HG03159 (cell line): ENCODE measurements around the gene PRKG1.
"Not testable (repeated sequence)": the region's sequence is repeated elsewhere in the genome, so short reads cannot be mapped to it uniquely, and the experiment has no call there.

Experiments
- ATAC-seq: cut with Tn5 transposase; IDR thresholded peaks from one replicate; pipeline ENCODE4 v1.9.1; 2021; ENCODE audit warnings: mild to moderate bottlenecking, moderate library complexity; ENCODE audit not compliant: unreplicated experiment

The PRKG1 gene

GRCh38 chr10:51679841-51680240, 605.6 kb downstream of the PRKG1 start:
- ATAC-seq = no peak

- no peak for ATAC-seq
These were observed 608.9 kb downstream of the PRKG1 start for GRCh38 chr10:51683031-51683691.

- ATAC-seq = no peak
These were observed 611.5 kb downstream of the PRKG1 start for GRCh38 chr10:51685768-51686167.

GRCh38 chr10:51687296-51687695, 613.0 kb downstream of the PRKG1 start:
- ATAC-seq = no peak

- ATAC-seq = not testable (repeated sequence)
These were observed 614.5 kb downstream of the PRKG1 start for GRCh38 chr10:51688826-51689225.

DNA sequence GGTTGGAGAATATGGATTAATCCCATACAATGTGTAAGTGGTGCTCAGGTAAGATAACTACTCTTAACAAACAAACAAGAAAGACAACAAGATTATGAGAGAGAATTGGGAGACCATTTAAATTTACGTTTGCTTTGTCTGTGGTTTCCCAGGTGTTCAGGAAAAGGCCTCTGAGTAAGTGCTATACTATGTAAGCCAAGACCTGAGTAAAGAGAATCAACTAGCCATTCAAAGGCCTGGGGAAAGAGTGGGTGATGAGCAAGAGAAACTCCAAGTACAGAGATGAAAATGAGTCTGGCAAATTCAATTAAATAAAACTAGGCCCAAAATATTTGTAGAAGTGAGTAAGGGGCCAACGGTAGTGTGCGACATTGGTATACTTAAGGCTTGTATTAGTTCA, 615.2 kb downstream of the PRKG1 start:
- no peak for ATAC-seq

- ATAC-seq = no peak
These were observed 616.8 kb downstream of the PRKG1 start for GRCh38 chr10:51691135-51691534.

GRCh38 chr10:51694086-51694768, 619.9 kb downstream of the PRKG1 start:
- no peak for ATAC-seq

- no peak for ATAC-seq
These were observed 622.0 kb downstream of the PRKG1 start for GRCh38 chr10:51696251-51696650.

DNA sequence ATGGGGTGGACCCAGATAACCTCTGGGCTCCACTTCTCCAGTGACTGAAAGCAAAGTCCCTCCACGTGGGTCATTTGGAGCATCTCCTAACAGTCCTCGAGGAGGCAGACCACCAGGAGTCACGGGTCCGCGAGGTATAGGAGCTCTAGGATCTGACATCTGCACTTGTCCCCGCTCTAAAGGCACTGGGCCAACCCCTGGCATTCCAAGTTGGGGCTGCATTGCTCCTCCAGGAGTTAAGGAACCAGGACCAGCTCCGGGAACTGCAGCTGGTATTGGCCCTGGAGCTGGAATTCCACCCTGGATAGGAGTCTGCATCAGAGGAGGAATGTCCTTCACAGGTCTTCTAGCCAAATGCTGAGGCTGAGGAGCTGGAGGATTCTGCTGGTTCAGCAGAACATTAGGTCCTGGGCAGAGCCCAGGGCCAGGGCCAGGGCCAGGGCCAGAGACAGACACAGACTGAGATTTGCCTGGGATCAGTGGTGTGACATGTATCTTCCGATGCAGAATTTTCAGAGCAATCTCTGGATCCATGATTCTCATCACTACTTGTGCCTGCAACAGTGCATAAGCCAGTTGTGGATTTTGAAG, 624.3 kb downstream of the PRKG1 start:
- no peak for ATAC-seq

GRCh38 chr10:51699145-51699474, 624.8 kb downstream of the PRKG1 start:
- peak; percentile 38 for ATAC-seq

DNA sequence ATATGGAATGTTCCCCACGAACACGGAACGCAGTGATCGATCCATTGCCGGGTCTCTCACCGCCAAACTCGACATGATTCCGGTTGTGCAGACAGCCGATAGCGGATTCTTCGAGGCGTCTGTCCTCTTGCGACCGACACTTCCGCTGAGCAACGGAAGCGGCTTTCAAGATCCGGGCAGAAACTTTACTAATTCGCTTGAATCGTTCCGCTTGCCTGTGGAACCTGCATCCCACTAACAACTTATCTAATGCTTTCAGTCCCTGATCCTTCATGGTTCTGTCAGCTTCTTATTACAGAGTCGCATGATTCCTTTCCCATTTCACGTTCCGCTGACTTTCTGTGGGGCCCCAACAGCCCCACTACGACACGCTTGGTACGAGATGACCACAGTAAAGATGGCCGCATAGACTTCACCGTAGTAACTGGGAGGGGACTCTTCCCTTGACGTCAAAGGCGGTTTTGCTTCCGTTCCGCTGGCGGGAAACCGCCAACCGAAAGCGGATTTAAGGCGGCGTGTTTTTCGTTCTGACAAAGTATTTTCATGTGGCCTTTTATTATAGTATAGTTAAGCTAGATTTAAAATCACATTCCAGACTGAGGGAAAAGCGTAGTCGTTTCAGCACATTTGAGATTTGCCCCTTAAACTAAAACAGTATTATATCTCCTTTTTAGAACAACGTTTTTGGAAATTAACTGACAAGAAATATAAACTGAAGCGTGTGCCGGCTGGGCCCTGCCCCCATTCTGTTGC, 625.4 kb downstream of the PRKG1 start, which contains the start of gene CSTF2T:
TSS of gene CSTF2T (minus strand) at position 121 of the 753 bp plus-strand sequence. CDS start at position 75, 46 bp downstream.
- ATAC-seq = peak; percentile 95

- no peak for ATAC-seq
These were observed 626.0 kb downstream of the PRKG1 start for GRCh38 chr10:51700228-51700817.

GRCh38 chr10:51705774-51706173, 631.5 kb downstream of the PRKG1 start:
- no peak for ATAC-seq

GRCh38 chr10:51706225-51706624, 631.9 kb downstream of the PRKG1 start:
- ATAC-seq = no peak

DNA sequence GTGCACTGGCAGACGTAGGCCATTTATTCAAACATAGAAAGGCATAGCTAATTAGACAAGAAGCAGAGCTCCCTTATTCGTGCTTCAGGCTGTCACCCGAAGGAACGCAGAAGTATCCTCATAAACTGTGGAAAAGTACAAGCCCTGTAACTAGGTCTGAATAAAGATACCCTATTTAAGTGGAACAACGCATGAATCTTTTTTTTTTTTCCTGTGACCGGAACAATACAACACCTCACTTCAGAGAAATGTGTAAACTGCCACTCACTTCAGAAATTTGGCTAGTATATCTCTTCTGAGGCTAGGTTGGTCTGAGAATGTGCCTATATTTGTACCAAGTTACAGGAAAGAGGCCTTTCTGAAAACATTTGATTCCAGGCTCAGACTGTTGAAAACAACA, 633.1 kb downstream of the PRKG1 start:
- no peak for ATAC-seq

GRCh38 chr10:51707821-51708424, 633.6 kb downstream of the PRKG1 start:
- ATAC-seq = no peak

GRCh38 chr10:51708609-51709008, 634.3 kb downstream of the PRKG1 start:
- ATAC-seq = no peak

- no peak for ATAC-seq
These were observed 635.2 kb downstream of the PRKG1 start for GRCh38 chr10:51709324-51709972.

GRCh38 chr10:51711519-51711891, 637.2 kb downstream of the PRKG1 start:
- ATAC-seq = no peak
